ENCODE results near the gene GNG3. TPM values are rescaled to one million over a fixed set of nuclear protein-coding genes. Genes with fewer than 3 reads are reported as not detected.
"Not testable (repeated sequence)": the region's sequence is repeated elsewhere in the genome, so short reads cannot be mapped to it uniquely, and the experiment has no call there.

GNG3 gene
- total RNA-seq, 1 donor from 2014 or later = not detected

DNA sequence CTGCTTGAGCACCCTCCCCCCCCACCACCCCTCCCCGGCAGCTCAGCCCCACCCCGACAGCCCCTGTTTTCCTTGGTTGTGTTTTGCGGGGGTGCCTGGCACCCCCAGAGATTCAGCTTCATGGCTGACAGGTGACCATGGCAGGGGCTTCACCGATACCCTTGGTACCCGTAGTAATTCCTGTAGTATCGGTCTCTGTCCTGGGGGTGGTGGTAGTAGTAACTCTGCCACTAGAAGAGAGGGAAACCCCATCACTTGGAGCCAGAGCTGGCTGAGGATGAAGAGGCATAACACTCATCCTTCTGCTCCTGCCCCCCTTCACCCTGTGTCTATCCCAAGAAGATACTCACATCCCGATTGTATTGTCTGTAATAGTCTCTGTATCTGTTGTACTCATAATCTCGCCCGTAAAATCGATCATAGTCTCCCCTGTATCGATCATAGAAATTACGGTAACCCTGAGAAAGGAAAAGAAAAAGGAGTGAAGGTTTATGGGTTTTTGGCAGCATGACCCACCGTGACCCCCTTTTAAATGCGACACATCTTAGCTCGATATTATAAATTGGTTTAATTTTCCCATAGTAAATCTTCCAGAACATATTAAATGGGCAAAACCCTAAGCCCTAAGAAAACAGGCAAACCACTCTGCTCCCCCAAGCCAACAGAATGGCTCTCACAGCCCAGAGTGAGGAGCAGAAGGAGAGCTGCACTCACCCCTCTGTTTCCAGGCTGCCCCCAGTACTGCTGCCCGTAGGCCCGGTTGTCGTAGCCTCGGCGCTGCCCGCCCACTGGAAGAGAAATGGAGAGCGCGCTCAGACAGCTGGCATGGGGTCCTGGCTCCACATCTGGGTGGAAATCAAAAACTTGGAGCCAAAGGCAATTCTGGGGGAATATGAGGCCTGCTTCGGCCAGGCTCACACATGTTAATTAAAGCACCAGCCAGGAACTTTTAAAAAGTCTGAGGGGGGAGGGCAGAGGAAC lies 8.0 kb downstream of the GNG3 start:
- intact Hi-C loops (cut with micrococcal nuclease) = no loop called here

- intact Hi-C loops (cut with micrococcal nuclease) = no loop called here
These were observed 8.7 kb downstream of the GNG3 start for GRCh38 chr11:62716206-62716605.

- intact Hi-C loops (cut with micrococcal nuclease) = no loop called here
These were observed 9.3 kb downstream of the GNG3 start for GRCh38 chr11:62716816-62717215.

DNA sequence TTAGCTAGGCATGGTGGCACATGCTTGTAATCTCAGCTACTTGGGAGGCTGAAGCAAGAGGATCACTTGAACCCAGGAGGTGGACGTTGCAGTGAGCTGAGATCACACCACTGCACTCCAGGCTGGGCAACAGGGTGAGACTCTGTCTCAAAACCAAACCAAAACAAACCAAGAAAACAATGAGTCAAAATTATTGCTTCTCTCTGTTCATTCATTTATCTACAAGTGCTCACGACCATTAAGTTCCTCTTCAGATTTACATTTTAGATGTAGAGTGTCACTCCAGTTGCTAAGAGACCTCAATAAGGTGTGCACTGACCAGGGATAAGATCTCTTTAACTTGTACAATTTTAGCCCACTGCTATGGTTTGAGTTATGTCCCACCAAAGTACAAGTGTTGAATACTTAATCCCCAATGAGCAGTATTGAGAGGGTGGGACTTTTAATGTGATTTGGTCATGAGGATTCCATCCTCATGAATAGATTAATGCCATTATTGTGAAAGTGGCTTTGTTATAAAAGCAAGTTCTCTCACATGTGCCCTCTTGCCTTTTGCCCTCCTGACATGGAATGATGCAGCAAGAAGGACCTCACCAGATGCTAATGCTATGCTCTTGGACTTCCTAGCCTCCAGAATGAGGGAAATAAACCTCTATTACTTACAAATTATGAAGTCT lies 12.0 kb downstream of the GNG3 start:
- intact Hi-C loops (cut with micrococcal nuclease) = no loop called here

- intact Hi-C loops (cut with micrococcal nuclease) = no loop called here
These were observed 14.5 kb downstream of the GNG3 start for GRCh38 chr11:62721994-62722393.

- intact Hi-C loops (cut with micrococcal nuclease) = no loop called here
These were observed 16.7 kb downstream of the GNG3 start for GRCh38 chr11:62724171-62724570.

GRCh38 chr11:62725646-62726045 lies 18.2 kb downstream of the GNG3 start:
- intact Hi-C loops (cut with micrococcal nuclease) = loop anchor here (2.0 kb wide), 2 partner anchors 61 to 135 kb away; partner anchors contain the start of genes C11orf98, CSKMT and TUT1

DNA sequence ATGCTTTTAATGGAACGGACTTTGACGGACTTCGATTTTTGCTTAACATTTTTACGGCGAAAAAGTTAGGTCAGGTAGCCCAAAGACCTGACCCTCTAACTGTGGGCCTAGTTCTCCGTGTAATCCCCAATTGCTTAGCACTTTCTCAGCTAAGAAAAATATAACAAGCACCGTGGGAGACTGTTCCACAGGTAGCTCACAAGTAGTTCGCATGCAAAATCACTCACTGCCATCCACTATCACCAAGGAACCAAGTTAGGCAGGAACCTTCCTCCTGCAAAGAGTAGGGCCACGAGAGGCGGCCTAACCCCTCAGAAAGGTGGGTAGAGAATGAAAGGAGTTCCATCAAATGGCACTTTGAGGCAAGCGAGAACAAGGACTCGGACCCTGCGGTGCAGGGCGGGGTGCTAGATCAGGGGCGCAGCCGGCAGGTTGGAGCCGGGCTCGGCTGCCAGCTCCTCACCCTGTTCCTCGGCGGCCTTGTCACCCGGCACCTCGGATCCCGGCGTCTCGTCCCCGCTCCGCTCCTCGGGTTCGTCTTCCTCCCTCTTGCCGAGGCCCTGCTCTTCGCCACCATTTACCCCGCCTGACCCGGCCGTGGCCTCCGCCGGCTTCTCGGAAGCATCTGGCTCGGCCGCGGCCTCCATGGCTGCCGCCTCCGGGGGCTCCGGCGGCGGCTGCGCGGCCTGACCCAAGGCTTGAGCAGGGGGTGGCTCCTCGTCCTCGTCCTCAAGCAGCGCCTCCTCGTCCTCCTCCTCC lies 18.9 kb downstream of the GNG3 start:
- intact Hi-C loops (cut with micrococcal nuclease) = loop anchor here (2.0 kb wide), 2 partner anchors 62 to 136 kb away; partner anchors contain the start of genes C11orf98, CSKMT and TUT1

- intact Hi-C loops (cut with micrococcal nuclease) = loop anchor here (1.0 to 2.0 kb wide), 11 partner anchors 18 to 136 kb away; partner anchors contain the start of genes C11orf98, CSKMT, GANAB and INTS5
These were observed 19.4 kb downstream of the GNG3 start for GRCh38 chr11:62726915-62727164.

GRCh38 chr11:62727165-62727871 lies 19.8 kb downstream of the GNG3 start, which contains the start of gene HNRNPUL2:
Gene HNRNPUL2, minus strand, starts transcription at chr11:62727457. Its CDS starts 301 bp downstream, at chr11:62727156.
- intact Hi-C loops (cut with micrococcal nuclease) = loop anchor here (1.0 to 2.0 kb wide), 11 partner anchors 18 to 137 kb away; partner anchors contain the start of genes C11orf98, CSKMT, GANAB and INTS5

DNA sequence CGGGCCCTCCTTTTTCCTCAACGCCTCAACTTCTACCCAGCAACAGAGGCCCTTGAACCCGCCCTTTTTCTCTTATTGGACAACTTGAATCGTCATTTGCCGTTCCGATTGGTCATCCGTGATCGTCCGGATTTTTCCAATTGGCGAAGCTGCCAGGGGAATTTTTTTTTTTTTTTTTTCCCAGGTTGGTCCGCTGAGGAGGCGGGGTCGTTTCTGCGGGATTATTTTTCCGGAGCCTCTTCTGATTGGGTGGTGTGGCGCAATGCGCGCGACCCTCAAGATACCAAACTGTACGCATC lies 20.3 kb downstream of the GNG3 start:
- intact Hi-C loops (cut with micrococcal nuclease) = loop anchor here (1.0 to 2.0 kb wide), 19 partner anchors 19 to 152 kb away; partner anchors contain the start of genes C11orf98, CSKMT, GANAB and INTS5

DNA sequence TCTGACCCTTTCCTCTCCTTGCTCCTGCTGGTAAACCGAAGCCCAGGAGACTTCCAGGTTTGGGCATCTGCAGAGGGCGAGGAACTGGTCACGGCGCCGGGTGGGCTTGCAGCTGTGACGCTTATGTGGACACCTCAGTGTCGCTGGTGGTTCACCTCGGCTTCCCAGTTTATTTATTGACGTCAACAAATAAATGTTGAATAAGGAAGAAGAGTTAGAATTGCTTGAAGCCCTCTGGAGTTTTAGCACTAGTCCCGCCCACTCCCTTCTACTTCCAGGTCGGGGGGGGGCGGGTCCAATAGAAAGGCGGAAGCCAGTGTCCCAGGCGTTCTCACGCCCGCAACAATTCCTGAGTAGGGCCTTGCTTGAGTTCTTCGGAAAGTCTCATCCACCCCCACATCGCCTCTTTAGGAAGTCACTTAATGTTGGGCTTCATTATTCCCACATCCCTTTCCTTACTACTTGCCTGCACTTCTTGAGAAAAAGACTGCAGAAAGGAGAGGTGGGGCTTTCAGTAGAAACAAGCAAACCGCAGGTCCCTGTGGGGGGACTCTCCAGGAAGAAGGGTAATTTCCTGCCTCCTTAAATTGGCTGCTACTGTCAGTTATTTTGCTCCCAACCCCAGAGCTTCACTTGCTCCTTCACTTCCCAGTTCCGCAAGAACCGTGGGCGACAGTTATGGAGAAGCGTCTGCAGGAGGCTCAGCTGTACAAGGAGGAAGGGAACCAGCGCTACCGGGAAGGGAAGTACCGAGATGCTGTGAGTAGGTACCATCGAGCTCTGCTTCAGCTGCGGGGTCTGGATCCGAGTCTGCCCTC lies 20.9 kb downstream of the GNG3 start, which contains the start of gene TTC9C:
Gene TTC9C, plus strand, starts transcription at position 316 of the 818 bp plus-strand sequence. Its CDS starts 363 bp downstream, at position 679.
- intact Hi-C loops (cut with micrococcal nuclease) = loop anchor here (1.0 kb wide), 8 partner anchors 26 to 152 kb away; partner anchors contain the start of genes LBHD1, NXF1, POLR2G and SLC3A2

DNA sequence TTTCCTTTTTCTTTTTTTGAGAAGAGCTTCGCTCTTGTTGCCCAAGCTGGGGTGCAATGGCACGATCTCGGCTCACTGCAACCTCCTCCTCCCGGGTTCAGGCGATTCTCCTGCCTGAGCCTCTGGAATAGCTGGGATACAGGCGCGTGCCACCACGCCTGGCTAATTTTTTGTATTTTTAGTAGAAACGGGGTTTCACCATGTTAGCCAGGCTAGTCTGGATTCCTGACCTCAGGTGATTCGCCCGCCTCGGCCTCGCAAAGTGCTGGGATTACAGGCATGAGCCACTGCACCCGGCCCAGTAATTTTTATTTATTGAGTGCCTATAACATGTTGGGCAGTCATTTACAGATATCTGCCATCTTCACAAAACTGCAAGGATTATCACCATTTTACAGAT lies 22.6 kb downstream of the GNG3 start:
- intact Hi-C loops (cut with micrococcal nuclease) = not testable (repeated sequence)

DNA sequence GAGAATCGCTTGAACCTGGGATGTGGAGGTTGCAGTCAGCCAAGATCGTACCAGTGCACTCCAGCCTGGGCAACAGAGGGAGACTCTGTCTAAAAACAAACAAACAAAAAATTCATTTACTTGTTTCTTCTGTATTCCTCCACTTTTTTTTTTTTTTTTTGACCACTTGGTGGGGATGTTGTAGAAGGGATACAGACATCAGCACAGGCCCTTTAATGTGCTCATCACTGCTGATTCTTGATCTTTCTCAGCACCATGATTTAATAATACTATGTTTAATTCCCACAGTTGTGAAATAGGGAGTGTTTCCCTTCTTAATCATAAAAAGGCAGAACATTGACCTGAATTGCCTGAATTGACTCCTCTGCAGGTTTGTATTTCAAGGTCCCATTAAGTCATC lies 25.4 kb downstream of the GNG3 start:
- intact Hi-C loops (cut with micrococcal nuclease) = no loop called here

DNA sequence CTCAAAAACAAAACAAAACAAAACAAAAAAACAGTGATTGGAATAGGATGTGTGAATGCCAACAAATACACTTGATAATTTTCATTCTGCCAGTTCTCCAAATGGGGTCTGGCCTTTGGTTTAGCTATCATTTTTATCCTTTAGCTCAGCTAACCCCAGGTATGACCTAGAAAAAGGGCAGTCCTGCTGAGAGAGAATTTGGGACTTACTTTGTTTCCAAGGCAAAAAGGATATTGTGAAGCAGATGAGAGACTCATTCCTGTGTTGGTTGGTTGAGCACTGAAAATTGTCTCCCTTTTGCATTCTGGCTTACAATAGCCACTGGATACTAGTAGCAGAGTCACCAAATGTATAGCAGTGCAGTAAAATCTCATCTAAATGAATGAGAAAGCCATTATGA lies 29.7 kb downstream of the GNG3 start:
- intact Hi-C loops (cut with micrococcal nuclease) = no loop called here

GRCh38 chr11:62747475-62748160 lies 40.1 kb downstream of the GNG3 start:
- intact Hi-C loops (cut with micrococcal nuclease) = no loop called here

GRCh38 chr11:62749931-62750330 lies 42.5 kb downstream of the GNG3 start:
- intact Hi-C loops (cut with micrococcal nuclease) = not testable (repeated sequence)

GRCh38 chr11:62752177-62752785 lies 44.8 kb downstream of the GNG3 start:
- intact Hi-C loops (cut with micrococcal nuclease) = no loop called here
